ACC112 (cell line): ENCODE data around the gene FAM110A.
"Not testable (repeated sequence)": the region's sequence is repeated elsewhere in the genome, so short reads cannot be mapped to it uniquely, and the experiment has no call there.

Experiments
- H2AFZ ChIP-seq: fragments of 200-600 bp; sonication (generic); one replicate; pipeline ENCODE4 v1.6.0; 2017; ENCODE audit warnings: antibody characterized with exemption, low read length; ENCODE audit not compliant: unreplicated experiment
- H3K27ac ChIP-seq: fragments of 200-600 bp; sonication (generic); 2 replicates; pipeline ENCODE4 v1.5.1; 2014; ENCODE audit warnings: low read depth, mild to moderate bottlenecking, antibody characterized with exemption, low read length, moderate library complexity
- H3K27me3 ChIP-seq: fragments of 200-600 bp; sonication (generic); 2 replicates; pipeline ENCODE4 v1.6.1; 2014; ENCODE audit warnings: mild to moderate bottlenecking, antibody characterized with exemption, low read length, moderate library complexity, mixed read lengths; ENCODE audit not compliant: insufficient read depth
- H3K36me3 ChIP-seq: fragments of 200-600 bp; sonication (generic); 2 replicates; pipeline ENCODE4 v1.6.1; 2016; ENCODE audit warnings: mild to moderate bottlenecking, antibody characterized with exemption, low read length, moderate library complexity, mixed read lengths; ENCODE audit not compliant: insufficient read depth
- H3K4me1 ChIP-seq: fragments of 200-600 bp; sonication (generic); one replicate; pipeline ENCODE4 v1.6.1; 2016; ENCODE audit warnings: low read length, mixed read lengths; ENCODE audit not compliant: insufficient read depth, unreplicated experiment, control insufficient read depth
- H3K4me3 ChIP-seq: fragments of 200-600 bp; sonication (generic); 2 replicates; pipeline ENCODE4 v1.5.1; 2014; ENCODE audit warnings: mild to moderate bottlenecking, low read depth, low read length
- H3K79me2 ChIP-seq: fragments of 200-600 bp; sonication (generic); one replicate; pipeline ENCODE4 v1.6.0; 2016; ENCODE audit warnings: low read length; ENCODE audit not compliant: control insufficient read depth, unreplicated experiment, insufficient read depth

Gene FAM110A

DNA sequence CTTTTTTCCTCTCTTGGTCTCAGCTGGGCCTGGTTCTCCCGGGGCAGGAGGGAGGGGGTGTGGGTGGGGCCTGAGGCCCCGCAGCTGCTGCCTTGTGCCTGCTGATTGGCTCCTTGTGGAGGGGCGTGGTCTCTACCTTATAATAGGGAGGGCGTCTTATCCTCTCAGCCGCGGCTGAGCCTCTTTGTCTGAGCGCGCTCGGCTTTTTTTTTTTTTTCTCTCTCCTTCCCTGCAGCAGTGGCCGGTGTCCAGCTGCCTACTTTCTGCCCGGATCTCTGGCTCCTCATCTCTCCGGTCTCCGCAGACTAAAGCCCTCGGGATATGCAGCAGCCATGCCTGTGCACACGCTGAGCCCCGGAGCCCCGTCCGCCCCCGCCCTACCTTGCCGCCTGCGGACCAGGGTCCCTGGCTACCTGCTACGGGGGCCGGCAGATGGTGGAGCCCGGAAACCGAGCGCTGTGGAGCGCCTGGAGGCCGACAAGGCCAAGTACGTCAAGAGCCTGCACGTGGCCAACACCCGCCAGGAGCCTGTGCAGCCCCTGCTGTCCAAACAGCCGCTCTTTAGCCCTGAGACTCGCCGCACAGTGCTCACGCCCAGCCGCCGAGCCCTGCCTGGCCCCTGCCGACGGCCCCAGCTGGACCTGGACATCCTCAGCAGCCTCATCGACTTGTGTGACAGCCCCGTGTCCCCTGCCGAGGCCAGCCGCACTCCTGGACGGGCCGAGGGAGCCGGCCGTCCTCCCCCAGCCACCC is 11.1 kb downstream of the FAM110A start:
- Histone ChIP-seq H3K4me1 (no peaks in the 10 kb centered on the region), H3K79me2 (peaks cover 37% of the 10 kb centered on the region), H3K27me3 (no peaks in the 10 kb centered on the region), H3K4me3 (peak overlapping the region; percentile 37; the same call in 1 of the 2 replicates), H2AFZ (no peak overlapping the region), H3K36me3 (no peaks in the 10 kb centered on the region), H3K27ac (no peak overlapping the region)

DNA sequence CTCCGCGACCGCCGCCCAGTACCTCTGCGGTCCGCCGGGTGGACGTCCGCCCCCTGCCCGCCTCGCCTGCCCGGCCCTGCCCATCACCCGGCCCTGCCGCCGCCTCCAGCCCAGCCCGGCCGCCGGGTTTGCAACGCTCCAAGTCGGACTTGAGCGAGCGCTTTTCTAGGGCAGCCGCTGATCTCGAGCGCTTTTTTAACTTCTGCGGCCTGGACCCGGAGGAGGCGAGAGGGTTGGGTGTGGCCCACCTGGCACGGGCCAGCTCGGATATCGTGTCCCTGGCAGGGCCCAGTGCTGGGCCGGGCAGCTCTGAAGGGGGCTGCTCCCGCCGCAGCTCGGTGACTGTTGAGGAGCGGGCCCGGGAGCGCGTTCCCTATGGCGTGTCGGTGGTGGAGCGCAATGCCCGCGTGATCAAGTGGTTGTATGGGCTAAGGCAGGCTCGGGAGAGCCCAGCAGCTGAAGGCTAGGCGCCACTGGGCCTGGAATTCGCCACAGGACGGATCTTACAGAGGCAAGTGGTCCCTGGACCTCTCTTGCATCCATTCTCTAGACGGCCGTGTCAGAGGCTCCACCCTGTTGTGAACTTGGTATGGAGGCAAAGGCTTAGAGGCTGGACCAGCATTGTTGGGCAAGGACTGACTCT is 11.8 kb downstream of the FAM110A start:
- H2AFZ ChIP-seq: no peak overlapping the region
- no peaks in the 10 kb centered on the region for H3K36me3 ChIP-seq
- H3K79me2 ChIP-seq: peaks cover 30% of the 10 kb centered on the region
- no peaks in the 10 kb centered on the region for H3K4me1 ChIP-seq
- no peaks in the 10 kb centered on the region for H3K27me3 ChIP-seq
- H3K4me3 ChIP-seq: no peak overlapping the region
- H3K27ac ChIP-seq: no peak overlapping the region

DNA sequence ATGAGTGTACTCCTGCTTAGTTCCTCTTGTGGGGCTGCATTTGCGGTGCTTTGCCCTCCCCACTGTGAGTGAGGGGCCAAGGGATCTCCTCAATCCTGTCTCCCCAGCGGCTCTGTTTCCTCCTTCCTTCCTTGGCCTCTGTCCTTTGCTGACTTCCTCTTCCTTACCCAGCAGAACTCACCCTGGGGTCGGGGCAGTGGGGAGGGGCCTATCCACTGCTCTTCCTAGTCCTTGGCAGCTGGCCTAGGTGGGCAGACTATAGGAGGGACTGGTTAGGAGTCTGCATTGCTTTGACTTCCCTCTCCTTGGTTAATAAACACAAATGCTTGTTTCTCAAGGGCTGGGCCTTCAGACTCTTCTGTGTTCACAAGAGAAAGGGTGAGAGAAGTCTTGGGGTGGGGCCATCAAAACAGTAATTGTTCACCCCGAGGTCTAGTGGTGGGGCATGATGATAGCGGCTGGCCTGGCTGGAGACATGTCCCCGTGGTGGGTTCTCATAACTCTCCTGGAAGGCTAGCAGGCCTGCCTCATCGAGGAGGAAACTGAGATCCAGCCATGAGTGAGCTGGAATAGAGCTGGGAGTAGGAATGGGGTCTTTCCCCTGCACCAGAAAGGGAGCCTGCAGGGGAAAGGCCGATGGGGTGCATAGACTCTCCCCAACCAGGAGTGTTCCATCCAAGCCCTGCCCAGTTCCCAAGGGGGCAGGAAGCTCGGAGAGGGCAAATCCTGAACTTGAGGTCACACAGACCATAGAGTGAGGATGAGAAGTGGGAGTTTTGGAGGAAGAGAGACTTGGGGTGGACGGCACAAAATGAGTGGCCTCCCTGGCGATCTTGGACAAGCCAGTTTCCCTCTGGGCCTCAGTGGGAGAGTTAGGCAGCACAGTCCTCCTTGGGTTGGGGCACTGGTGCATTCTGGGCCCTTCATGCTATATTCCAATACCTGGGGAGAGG is 12.7 kb downstream of the FAM110A start:
- Histone ChIP-seq H3K4me3 (no peak overlapping the region), H2AFZ (no peak overlapping the region), H3K79me2 (peaks cover 21% of the 10 kb centered on the region), H3K4me1 (no peaks in the 10 kb centered on the region), H3K27me3 (no peaks in the 10 kb centered on the region), H3K36me3 (no peaks in the 10 kb centered on the region), H3K27ac (no peak overlapping the region)

DNA sequence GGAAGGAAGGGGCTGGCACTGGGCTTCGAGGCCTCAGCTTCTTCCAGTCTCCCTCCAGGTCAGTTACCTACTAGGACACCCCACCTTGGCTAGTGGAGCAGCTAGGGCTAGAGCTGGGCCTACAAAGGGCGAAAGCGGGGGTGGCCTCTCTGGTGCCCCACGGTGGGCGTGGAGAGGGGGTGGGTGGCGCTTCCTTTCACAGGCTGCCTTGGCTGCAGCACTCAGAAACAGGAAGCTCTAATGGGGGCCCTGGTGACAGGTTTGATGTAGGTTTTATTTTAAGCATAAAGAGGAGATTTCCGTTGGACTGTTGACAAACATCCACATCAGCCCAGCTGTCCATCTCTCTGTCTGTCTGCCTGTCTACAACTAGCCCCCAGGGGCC is 13.4 kb downstream of the FAM110A start:
- Histone ChIP-seq H3K4me1 (no peaks in the 10 kb centered on the region), H3K27ac (no peak overlapping the region), H3K27me3 (no peaks in the 10 kb centered on the region), H3K4me3 (no peak overlapping the region), H3K79me2 (peaks cover 15% of the 10 kb centered on the region), H2AFZ (no peak overlapping the region), H3K36me3 (no peaks in the 10 kb centered on the region)

DNA sequence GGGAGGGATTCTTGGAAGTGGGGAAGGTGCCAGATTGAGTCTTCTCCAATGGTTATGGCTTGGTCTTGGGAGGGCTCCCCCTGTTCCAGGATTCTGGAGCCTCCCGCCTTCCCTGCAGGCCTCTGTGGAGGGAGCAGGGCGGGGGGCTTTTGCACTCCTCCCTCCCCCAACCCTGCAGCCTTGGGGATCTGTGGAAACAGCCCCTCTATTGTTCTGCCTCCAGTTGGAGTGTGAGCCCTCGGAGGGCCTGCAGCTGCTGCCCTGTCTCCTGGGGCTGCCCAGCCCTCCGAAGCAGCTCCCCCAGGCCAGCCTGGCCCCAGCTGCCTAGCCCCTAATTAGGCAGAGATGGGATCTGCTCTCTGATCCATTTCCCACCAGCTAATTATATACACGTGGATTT is 14.7 kb downstream of the FAM110A start:
- no peaks in the 10 kb centered on the region for H3K27me3 ChIP-seq
- H3K36me3 ChIP-seq: no peaks in the 10 kb centered on the region
- peaks cover 15% of the 10 kb centered on the region for H3K79me2 ChIP-seq
- H3K4me1 ChIP-seq: no peaks in the 10 kb centered on the region
- no peak overlapping the region for H2AFZ ChIP-seq
- H3K27ac ChIP-seq: no peak overlapping the region
- H3K4me3 ChIP-seq: no peak overlapping the region

DNA sequence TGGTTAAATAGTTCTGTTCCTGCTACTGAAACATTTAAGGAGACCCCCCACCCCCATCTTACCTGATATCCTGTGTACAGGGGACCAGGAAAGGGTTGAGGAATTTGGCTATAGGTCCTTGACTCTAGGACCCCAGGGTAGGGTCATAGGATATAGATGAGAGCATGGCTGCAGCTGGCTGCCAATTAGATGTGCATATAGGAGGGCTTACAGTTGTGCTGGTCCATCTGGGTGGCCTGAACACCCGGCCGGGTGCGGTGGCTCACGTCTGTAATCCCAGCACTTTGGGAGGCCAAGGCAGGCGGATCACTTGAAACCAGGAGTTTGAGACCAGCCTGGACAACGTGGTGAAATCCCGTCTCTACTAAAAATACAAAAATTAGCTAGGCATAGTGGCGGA is 15.2 kb downstream of the FAM110A start:
- not testable (repeated sequence) for H3K27ac ChIP-seq, H3K4me1 ChIP-seq

DNA sequence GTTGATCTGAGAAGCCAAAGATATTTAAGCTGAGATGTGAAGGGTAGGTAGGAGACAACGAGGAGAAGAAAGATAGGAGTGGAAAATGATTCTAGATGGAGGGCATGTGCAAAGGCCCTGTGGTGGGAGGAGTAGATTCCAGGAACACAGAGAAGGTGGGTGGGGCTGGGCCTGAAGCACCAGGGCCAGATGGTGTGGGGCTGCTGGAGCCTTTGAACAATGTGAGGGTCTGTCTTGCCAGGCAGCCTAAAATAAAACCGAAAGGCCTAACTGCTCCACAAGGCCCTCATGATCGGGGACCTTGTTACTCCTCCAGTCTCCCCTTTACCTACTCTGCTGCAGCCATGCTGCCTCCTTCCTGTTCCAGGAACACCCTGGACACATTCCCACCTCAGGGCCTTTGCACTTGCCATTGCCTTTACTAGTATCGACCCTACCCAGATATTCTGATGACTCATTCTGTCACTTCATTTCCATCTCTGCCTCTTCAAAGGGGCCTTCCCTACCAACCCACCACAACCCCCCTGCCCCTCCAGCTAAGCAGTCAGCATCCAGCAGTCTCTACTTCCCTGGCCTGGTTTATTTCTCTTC is 20.0 kb downstream of the FAM110A start:
- Histone ChIP-seq H3K27me3 (no peaks in the 10 kb centered on the region), H3K36me3 (no peaks in the 10 kb centered on the region), H3K27ac (no peak overlapping the region), H3K79me2 (no peaks in the 10 kb centered on the region), H3K4me1 (peaks cover 19% of the 10 kb centered on the region), H3K4me3 (no peak overlapping the region), H2AFZ (no peak overlapping the region)

More for the DNA sequence above, 15.2 kb downstream of the FAM110A start:
- not testable (repeated sequence) for H3K36me3 ChIP-seq, H2AFZ ChIP-seq, H3K4me3 ChIP-seq, H3K27me3 ChIP-seq
- peaks cover 15% of the 10 kb centered on the region for H3K79me2 ChIP-seq

DNA sequence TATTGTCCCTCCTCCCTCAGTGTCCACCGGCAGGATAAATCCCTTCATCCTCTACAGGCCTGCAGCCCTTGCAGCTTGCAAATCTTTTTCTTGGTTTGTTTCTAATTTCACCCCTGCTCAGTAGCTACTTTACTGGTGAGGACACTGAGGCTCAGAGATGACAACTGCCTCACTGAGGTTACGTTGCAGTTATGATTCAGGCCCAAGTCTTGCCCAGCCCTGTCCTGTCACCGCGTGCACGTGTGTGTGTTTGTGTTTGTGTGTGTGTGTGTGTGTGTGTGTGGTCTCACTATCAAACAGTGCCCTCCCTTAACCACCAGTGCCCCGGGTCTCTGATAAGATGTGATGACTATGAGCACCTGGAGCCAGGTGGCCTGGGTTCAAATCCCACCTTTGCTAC is 21.1 kb downstream of the FAM110A start:
- Histone ChIP-seq H3K4me3 (no peak overlapping the region), H3K27me3 (no peaks in the 10 kb centered on the region), H3K27ac (no peak overlapping the region), H3K36me3 (no peaks in the 10 kb centered on the region), H3K4me1 (peaks cover 21% of the 10 kb centered on the region), H3K79me2 (no peaks in the 10 kb centered on the region), H2AFZ (no peak overlapping the region)

DNA sequence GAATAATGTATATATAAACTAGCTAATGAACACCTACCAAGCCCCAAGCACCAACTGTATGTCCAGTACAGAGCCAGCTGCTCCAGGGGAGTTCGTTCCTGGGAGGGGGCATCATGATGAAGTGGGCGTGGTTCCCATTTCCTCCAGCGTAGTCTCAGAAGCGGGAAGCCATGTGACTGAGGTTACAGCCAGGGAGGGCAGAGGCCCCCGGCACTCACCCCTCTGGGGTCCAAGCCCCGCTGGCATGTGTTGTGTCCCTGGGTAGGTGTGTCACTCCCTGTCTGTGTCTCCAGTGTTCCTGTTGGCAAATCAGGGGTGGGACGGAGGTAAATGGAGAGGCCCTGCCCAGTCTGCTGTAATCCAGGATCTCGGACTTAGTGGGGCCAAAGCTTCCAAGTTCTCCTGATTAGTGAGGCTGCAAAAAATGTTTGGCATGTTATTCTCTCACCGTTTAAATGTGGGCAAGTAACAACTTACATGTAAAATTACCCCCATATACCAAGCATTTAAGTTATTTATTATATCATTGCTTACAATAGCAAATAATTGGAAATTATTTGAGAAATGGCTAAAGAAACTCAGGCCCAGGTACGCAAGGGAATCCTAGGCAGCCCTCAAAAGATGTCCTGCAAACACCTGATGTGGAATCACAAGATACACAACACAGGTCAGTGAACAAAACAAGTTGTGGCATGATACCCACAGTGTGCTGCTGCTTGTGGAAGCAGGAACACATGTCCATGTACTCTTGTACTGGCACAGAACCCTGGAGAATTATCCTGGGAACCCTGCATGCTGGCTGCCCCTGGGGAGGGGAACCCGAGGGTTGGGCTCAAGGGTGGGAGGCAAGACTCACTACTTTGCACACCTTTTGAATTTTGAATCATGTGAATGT is 22.2 kb downstream of the FAM110A start:
- Histone ChIP-seq H3K27me3 (no peaks in the 10 kb centered on the region), H3K27ac (peak overlapping the region; percentile 21; the same call in 1 of the 2 replicates), H2AFZ (no peak overlapping the region)

More for the DNA sequence above, 22.2 kb downstream of the FAM110A start:
- Histone ChIP-seq H3K4me1 (peaks cover 29% of the 10 kb centered on the region), H3K36me3 (no peaks in the 10 kb centered on the region), H3K79me2 (no peaks in the 10 kb centered on the region), H3K4me3 (peak overlapping the region; percentile 57)
